C4-2B (cell line): ENCODE results near the gene MARS2.
A peak's percentile ranks its signal among the peaks of the same experiment; 100 is the strongest.

Experiments
- H3K27ac ChIP-seq: fragments of 450-650 bp; 2 replicates; pipeline ENCODE4 v1.5.1; 2017
- CTCF ChIP-seq: fragments of 450-650 bp; conservative IDR thresholded peaks from 2 replicates; pipeline ENCODE4 v1.5.1; 2017; ENCODE audit warnings: mild to moderate bottlenecking
- ZFX ChIP-seq: fragments of 450-650 bp; IDR thresholded peaks from 2 replicates; pipeline ENCODE4 v1.6.1; 2017

MARS2 gene

GRCh38 chr2:197705121-197705911 lies at the start of gene MARS2:
Gene MARS2 (plus strand): TSS chr2:197705369. CDS start chr2:197705406, 37 bp downstream.
- H3K27ac ChIP-seq = peak within 1 kb of the TSS; percentile 92
- TF ChIP-seq CTCF (no peak), ZFX (0 out of 2 replicates have a peak, but pooled peaks have one; percentile 30)

- H3K27ac ChIP-seq = no peak overlapping the region
- TF ChIP-seq ZFX (no peak), CTCF (no peak)
These were observed 47.6 kb upstream of the MARS2 start for GRCh38 chr2:197657562-197657961.

- no peak for TF ChIP-seq ZFX
- TF ChIP-seq CTCF = no peak
- no peak overlapping the region for H3K27ac ChIP-seq
These were observed 43.5 kb upstream of the MARS2 start for GRCh38 chr2:197661626-197662025.

- TF ChIP-seq CTCF (no peak), ZFX (no peak)
- no peak overlapping the region for H3K27ac ChIP-seq
These were observed 38.9 kb upstream of the MARS2 start for GRCh38 chr2:197666277-197666676.

GRCh38 chr2:197668296-197668695 lies 36.9 kb upstream of the MARS2 start:
- H3K27ac ChIP-seq = no peak overlapping the region
- TF ChIP-seq CTCF = no peak
- TF ChIP-seq ZFX = no peak

GRCh38 chr2:197669077-197669476 lies 36.1 kb upstream of the MARS2 start:
- TF ChIP-seq CTCF (no peak), ZFX (no peak)

GRCh38 chr2:197672371-197672893 lies 32.7 kb upstream of the MARS2 start:
- no peak for TF ChIP-seq ZFX
- no peak for TF ChIP-seq CTCF
- H3K27ac ChIP-seq = no peak overlapping the region

More at GRCh38 chr2:197669077-197669476, 36.1 kb upstream of the MARS2 start:
- H3K27ac ChIP-seq = no peak overlapping the region
